Spleen (tissue), 11 donors: ENCODE data around the gene MARK3. TPM values are rescaled to one million over a fixed set of nuclear protein-coding genes. Genes with fewer than 3 reads are reported as not detected.

ENCODE experiments used
- DNase-seq: peaks from one replicate; pipeline ENCODE4 v3.0.0-alpha.2; 2020
- H3K27ac ChIP-seq, 8 donors: fragments of 200-600 bp; sonication (generic) in 7 of 8; 1 replicate in 4 of 8; 2 replicates in 4 of 8; pipeline versions ENCODE4 v1.5.0 to v1.8.0; 2016 to 2021; ENCODE audit warnings: inconsistent platforms in 4 of 8, mild to moderate bottlenecking in 4 of 8, moderate library complexity in 1 of 8
- H3K27me3 ChIP-seq, 7 donors: fragments of 200-600 bp; sonication (generic) in 6 of 7; replicated peaks in 1 of 7; 1 replicate in 4 of 7; 2 replicates in 3 of 7; pipeline versions ENCODE4 v1.5.0 to v1.8.0; 2016 to 2021; ENCODE audit warnings: inconsistent platforms in 3 of 7, mild to moderate bottlenecking in 1 of 7
- H3K36me3 ChIP-seq, 6 donors: fragments of 200-600 bp; sonication (generic) in 5 of 6; 1 replicate in 4 of 6; 2 replicates in 2 of 6; pipeline versions ENCODE4 v1.5.0 to v1.8.0; 2016 to 2021; ENCODE audit warnings: inconsistent platforms in 2 of 6
- H3K4me1 ChIP-seq, 6 donors: fragments of 200-600 bp; sonication (generic) in 5 of 6; 1 replicate in 3 of 6; 2 replicates in 3 of 6; pipeline versions ENCODE4 v1.5.0 to v1.8.0; 2016 to 2021; ENCODE audit warnings: inconsistent platforms in 3 of 6
- H3K4me3 ChIP-seq, 8 donors: fragments of 200-600 bp; sonication (generic) in 7 of 8; 1 replicate in 4 of 8; 2 replicates in 4 of 8; pipeline versions ENCODE4 v1.5.0 to v1.8.0; 2016 to 2021; ENCODE audit warnings: inconsistent platforms in 4 of 8, mild to moderate bottlenecking in 4 of 8, moderate library complexity in 2 of 8
- H3K9me3 ChIP-seq, 8 donors: fragments of 200-600 bp; sonication (generic) in 7 of 8; 1 replicate in 4 of 8; 2 replicates in 4 of 8; pipeline versions ENCODE4 v1.5.0 to v1.8.0; 2016 to 2021; ENCODE audit warnings: inconsistent platforms in 4 of 8
- POLR2A ChIP-seq, 3 donors: fragments of 450-650 bp; IDR thresholded peaks; one replicate each; pipeline ENCODE4 v1.5.1; 2017; ENCODE audit warnings: antibody characterized with exemption in 3 of 3, mild to moderate bottlenecking in 1 of 3
- POLR2AphosphoS5 ChIP-seq, 3 donors: sonication (generic); formaldehyde crosslinking; IDR thresholded peaks; one replicate each; pipeline ENCODE4 v1.5.1; 2017; ENCODE audit warnings: antibody characterized with exemption in 3 of 3
- WGBS, 5 donors: extraction: QIAGEN DNeasy Blood & Tissue Kit in 3 of 5; methylation state at CpG; one replicate each; pipeline versions ENCODE4 v1.1.5 to v1.1.7; 2013 to 2018; 5-methylcytosine and 5-hydroxymethylcytosine counted together
- intact Hi-C: fragments of 100-400 bp; cut with DNase I; formaldehyde crosslinking; loops from one replicate; pipeline ENCODE4 v1.15.0; 2023; ENCODE audit warnings: low total_unique reads
- polyA plus RNA-seq, 3 donors: library from polyadenylated mRNA; stranded (reverse); fragments of 200-250 nt; gene quantifications; one replicate each; pipeline ENCODE4 v1.2.1, GENCODE V29; 2013
- small RNA-seq, 4 donors: library from RNA; depleted of rRNA; stranded (forward); fragments of <200 nt; gene quantifications; one replicate each; pipeline ENCODE3, GENCODE V24; 2016
- total RNA-seq, 7 donors: library from RNA; depleted of rRNA in 3 of 7; stranded (reverse); fragments of >200 nt in 3 of 7; fragmentation: NEBNext Ultra II Directional in 4 of 7; extraction: Animal tissue kit (Norgen Biotek cat#: 25700) in 4 of 7; gene quantifications; one replicate each; pipeline versions ENCODE4 v1.1.0 to v1.2.1, GENCODE V29; 2016 to 2021
- TF ChIP-seq, protein P1 (sequence below), 11 experiments: fragments of 200-600 bp in 7 of 11; fragments of 450-650 bp in 4 of 11; sonication (generic) in 4 of 11; IDR thresholded peaks in 8 of 11; conservative IDR thresholded peaks in 3 of 11; 1 replicate in 7 of 11; 2 replicates in 4 of 11; pipeline versions ENCODE4 v1.4.0 to v1.8.0; 2016 to 2021; ENCODE audit warnings: antibody characterized with exemption in 11 of 11, inconsistent platforms in 4 of 11, mild to moderate bottlenecking in 1 of 11
- donor health status: healthy with polysubstance abuse.
- donor health status: DM: no; HTN: no; CAD: no; lungs with moderate emphysema.
- donor health status: DM: no; HTN: no; CAD: no.
- donor health status: Bipolar disorder and iron deficiency.
- donor health status: healthy.
- donor health status: DM: no; HTN: no; CAD: no.
- donor health status: DM: yes; HTN: yes; CAD: no.

The MARK3 gene
- total and polyA plus RNA-seq, 10 donors, result 40.4 to 144 (median 106) TPM

DNA sequence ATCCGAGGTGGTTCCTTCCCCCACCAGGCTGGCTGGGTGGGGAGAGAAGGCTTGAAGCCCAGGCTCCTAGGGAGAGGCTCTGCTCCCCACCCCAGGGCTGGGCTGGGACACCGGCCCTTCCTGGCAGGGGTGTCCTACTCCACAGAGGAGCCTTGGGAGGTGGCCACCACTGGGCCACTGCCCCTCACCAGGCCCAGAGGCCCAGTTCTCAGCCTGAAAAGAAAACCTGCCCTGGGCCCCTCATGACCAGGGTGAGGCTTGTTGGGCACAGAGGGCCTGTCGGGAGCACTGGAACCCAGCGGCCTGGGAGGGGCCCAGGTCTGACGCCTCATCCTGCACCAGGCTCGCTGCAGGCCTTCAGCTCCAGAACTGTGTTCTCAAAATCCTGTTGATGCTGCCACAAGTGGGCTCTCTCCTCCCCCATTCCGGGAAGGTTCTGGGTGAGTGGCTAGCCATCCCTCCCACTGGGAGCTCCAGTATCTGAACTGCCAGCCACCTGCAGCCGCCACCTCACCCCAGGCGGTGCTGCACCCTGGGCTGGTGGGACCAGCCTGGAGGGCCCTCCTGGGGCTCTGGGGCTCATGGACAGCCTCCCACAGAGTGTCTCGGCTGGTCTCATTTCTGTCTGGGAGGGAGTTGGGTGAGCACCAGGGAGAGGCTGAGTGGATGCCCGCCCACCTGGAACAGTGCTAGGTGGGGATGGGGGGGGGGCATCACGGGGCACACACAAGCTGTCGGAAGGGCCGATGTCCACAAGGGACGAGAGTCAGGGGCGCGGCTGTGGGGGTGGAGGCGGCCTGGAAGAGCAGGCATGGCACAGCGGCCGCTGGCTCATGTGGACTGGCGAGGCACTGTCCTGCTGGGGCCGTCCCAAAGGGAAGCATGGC lies 165.5 kb downstream of the MARK3 start:
- Histone ChIP-seq H3K4me1 (peaks cover 0 to 43% (median 21%) of the 10 kb centered on the region in 6 donors), H3K4me3 (no peak overlapping the region), H3K9me3 (no peaks in the 10 kb centered on the region), H3K27me3 (no peaks in the 10 kb centered on the region), H3K27ac (peak overlapping the region in 3 of 8 donors; percentile 11 to 61 (median 41)), H3K36me3 (peaks cover 0 to 17% (median 0%) of the 10 kb centered on the region in 6 donors)
- TF ChIP-seq, protein P1, sequence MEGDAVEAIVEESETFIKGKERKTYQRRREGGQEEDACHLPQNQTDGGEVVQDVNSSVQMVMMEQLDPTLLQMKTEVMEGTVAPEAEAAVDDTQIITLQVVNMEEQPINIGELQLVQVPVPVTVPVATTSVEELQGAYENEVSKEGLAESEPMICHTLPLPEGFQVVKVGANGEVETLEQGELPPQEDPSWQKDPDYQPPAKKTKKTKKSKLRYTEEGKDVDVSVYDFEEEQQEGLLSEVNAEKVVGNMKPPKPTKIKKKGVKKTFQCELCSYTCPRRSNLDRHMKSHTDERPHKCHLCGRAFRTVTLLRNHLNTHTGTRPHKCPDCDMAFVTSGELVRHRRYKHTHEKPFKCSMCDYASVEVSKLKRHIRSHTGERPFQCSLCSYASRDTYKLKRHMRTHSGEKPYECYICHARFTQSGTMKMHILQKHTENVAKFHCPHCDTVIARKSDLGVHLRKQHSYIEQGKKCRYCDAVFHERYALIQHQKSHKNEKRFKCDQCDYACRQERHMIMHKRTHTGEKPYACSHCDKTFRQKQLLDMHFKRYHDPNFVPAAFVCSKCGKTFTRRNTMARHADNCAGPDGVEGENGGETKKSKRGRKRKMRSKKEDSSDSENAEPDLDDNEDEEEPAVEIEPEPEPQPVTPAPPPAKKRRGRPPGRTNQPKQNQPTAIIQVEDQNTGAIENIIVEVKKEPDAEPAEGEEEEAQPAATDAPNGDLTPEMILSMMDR (IDR thresholded peaks at IDR 0.05 in 8 of 11, conservative IDR thresholded peaks at IDR 0.05 in 3 of 11), result no peak
- no peak for TF ChIP-seq POLR2A (IDR thresholded peaks at IDR 0.05)
- intact Hi-C loops, result loop anchor here (5.0 kb wide), 1 partner anchor 33 kb away; no protein-coding TSS in a partner anchor
- 84 to 93% (median 90%) methylated on average over 15 to 22 of the region's 22 CpGs for WGBS, 5 donors
- peak; percentile 56 for DNase-seq

DNA sequence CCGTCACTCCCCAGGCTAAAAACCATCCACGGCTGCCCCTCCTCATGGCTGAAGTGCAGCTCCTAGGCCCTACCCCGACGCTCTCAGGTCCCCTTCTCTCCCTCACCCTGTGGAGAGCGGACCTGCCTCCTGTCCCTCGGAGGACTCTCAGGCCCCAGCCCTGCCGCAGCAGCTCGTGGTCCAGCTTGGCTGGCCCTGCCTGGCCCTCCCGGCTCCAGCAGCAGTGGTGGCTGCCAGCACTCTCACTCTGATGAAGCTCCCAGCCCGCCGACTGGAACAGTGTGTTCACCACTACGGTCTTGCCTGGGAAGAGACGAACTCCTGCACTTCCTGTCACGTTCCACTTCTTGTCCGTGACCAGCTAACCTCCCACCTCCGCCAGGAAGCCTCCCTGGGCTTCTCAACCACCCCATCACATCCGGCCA lies 166.1 kb downstream of the MARK3 start:
- Histone ChIP-seq H3K4me3 (no peak overlapping the region), H3K4me1 (peaks cover 0 to 46% (median 23%) of the 10 kb centered on the region in 6 donors), H3K27ac (peak overlapping the region in 3 of 8 donors; percentile 41 to 61 (median 55)), H3K9me3 (no peaks in the 10 kb centered on the region), H3K27me3 (no peaks in the 10 kb centered on the region), H3K36me3 (peaks cover 0 to 23% (median 0%) of the 10 kb centered on the region in 6 donors)
- peak; percentile 73 for DNase-seq
- intact Hi-C loops, result loop anchor here (5.0 kb wide), 1 partner anchor 34 kb away; no protein-coding TSS in a partner anchor
- WGBS, 5 donors, result 79 to 87% (median 81%) methylated on average over 13 to 17 of the region's 17 CpGs
- TF ChIP-seq, protein P1 (IDR thresholded peaks at IDR 0.05 in 8 of 11, conservative IDR thresholded peaks at IDR 0.05 in 3 of 11), result no peak
- TF ChIP-seq POLR2AphosphoS5 (IDR thresholded peaks at IDR 0.05), result peak in 1 of 3 donors; percentile 50

DNA sequence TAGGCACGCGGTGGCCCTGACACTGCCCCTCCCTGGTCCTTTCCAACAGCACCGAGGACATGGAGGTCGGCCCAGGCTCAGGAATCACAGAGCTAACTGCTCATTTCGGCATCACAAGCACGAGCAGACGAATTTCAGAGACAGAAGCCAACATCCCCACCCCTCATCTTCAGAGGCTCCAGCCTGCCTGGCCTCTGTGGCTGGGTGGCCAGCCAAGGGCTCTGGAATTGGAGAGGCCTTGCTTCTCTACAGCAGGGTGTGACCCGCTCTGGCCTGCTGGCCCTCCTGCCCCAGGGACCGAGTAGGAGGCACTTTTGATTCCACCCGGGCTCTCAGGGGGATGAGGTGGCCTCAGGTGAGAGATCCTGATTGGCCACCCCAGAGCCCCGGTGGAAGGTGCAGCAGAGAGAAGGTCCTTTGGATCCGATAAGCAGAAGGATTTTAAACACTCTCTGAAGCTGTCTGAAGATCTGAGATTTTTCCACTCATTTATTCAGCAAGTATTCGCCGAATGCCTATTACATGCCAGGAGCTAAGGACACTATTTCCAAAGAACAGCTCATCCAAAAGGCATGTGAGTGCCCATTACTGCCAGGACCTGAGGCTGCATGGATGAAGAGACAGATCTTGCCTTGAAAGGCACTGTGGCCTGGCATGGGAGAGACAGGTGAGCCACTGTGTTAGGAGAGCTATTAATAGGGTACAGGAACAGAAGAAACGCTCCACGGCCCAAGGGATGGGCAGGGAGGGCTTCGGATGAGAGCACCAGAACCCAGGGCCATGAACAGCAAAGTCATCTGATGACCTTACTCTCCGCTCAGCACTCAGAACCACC lies 167.0 kb downstream of the MARK3 start:
- TF ChIP-seq POLR2AphosphoS5 (IDR thresholded peaks at IDR 0.05), result no peak
- Histone ChIP-seq H3K36me3 (peaks cover 0 to 30% (median 0%) of the 10 kb centered on the region in 6 donors), H3K27ac (peak overlapping the region in 4 of 8 donors; percentile 10 to 61 (median 48)), H3K27me3 (no peaks in the 10 kb centered on the region), H3K9me3 (no peaks in the 10 kb centered on the region), H3K4me1 (peaks cover under 1 to 46% (median 25%) of the 10 kb centered on the region in 6 donors), H3K4me3 (no peak overlapping the region)
- intact Hi-C loops, result loop anchor here (5.0 kb wide), 1 partner anchor 35 kb away; no protein-coding TSS in a partner anchor
- DNase-seq, result no peak
- 66 to 80% (median 78%) methylated on average over 16 to 18 of the region's 18 CpGs for WGBS, 5 donors

DNA sequence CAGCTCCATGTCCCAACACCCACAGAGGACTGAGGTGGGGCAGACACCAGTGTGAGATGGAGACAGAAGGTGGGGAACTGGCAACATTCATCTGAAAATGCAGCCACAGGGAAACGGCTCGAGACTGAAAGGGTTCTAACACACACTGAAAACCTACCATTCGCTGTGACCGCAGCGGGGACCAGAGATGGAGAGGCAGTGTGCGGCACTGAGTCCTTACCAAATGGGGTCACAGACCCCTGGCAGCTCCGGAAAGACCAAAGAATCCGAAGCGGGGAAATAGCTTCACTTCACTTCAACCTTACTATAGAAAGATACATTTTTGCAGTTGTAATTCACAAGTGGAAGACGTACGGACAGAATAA lies 167.6 kb downstream of the MARK3 start:
- H3K4me1 ChIP-seq, result peaks cover 7 to 51% (median 31%) of the 10 kb centered on the region in 6 donors
- DNase-seq, result no peak
- WGBS, 5 donors, result 94 to 97% (median 96%) methylated on average over 11 of the region's 11 CpGs
- H3K27ac ChIP-seq, result peak overlapping the region in 2 of 8 donors; percentile 55 to 61
- H3K4me3 ChIP-seq, result no peak overlapping the region
- H3K36me3 ChIP-seq, result peaks cover 0 to 36% (median 0%) of the 10 kb centered on the region in 6 donors
- TF ChIP-seq POLR2AphosphoS5 (IDR thresholded peaks at IDR 0.05), result no peak
- intact Hi-C loops, result loop anchor here (5.0 kb wide), 1 partner anchor 36 kb away; no protein-coding TSS in a partner anchor
- H3K9me3 ChIP-seq, result no peaks in the 10 kb centered on the region
- no peaks in the 10 kb centered on the region for H3K27me3 ChIP-seq

Small RNA genes within 50 kb of the gene (small RNA-seq; reads per million reads assigned to genes)
- 0 reads per million in 4 donors for gene RNU7-160P
- gene SNORA28, result 13.1 to 31.4 (median 19.6) reads per million in 4 donors

Other genes starting within 250 kb of the MARK3 start
- 100 to 1,000 TPM; 173 to 261 (median 228) TPM for gene EIF5, start 51.2 kb upstream of the MARK3 start, total RNA-seq
- gene EIF5, start 51.2 kb upstream of the MARK3 start, polyA plus RNA-seq, result 10 to 100 TPM; 31.9 to 60.0 (median 46.8) TPM
- gene CKB, start 137.4 kb downstream of the MARK3 start, total RNA-seq, result 10 to 100 TPM in 4 of 7 donors, 1 to 10 TPM in 3; 8.0 to 22.6 (median 10.8) TPM
- gene CKB, start 137.4 kb downstream of the MARK3 start, polyA plus RNA-seq, result 10 to 100 TPM; 14.3 to 28.4 (median 20.6) TPM
- gene TRMT61A, start 143.8 kb downstream of the MARK3 start, total RNA-seq, result 10 to 100 TPM in 1 of 7 donors, 1 to 10 TPM in 6; 8.0 to 11.3 (median 9.5) TPM
- gene TRMT61A, start 143.8 kb downstream of the MARK3 start, polyA plus RNA-seq, result 10 to 100 TPM in 2 of 3 donors, 1 to 10 TPM in 1; 8.6 to 14.2 (median 11.1) TPM
- 10 to 100 TPM; 29.2 to 42.5 (median 32.5) TPM for gene BAG5, start 177.2 kb downstream of the MARK3 start, total RNA-seq
- 10 to 100 TPM in 1 of 3 donors, 1 to 10 TPM in 2; 9.3 to 16.0 (median 9.9) TPM for gene BAG5, start 177.2 kb downstream of the MARK3 start, polyA plus RNA-seq
- 10 to 100 TPM; 15.2 to 26.0 (median 20.4) TPM for gene COA8, start 177.5 kb downstream of the MARK3 start, total RNA-seq
- 10 to 100 TPM; 34.1 to 39.5 (median 38.9) TPM for gene COA8, start 177.5 kb downstream of the MARK3 start, polyA plus RNA-seq
- 100 to 1,000 TPM; 164 to 333 (median 239) TPM for gene KLC1, start 243.8 kb downstream of the MARK3 start, total RNA-seq
- gene KLC1, start 243.8 kb downstream of the MARK3 start, polyA plus RNA-seq, result 100 to 1,000 TPM in 1 of 3 donors, 10 to 100 TPM in 2; 54.1 to 126 (median 75.9) TPM